Measurements from ENCODE around the gene STMN1.

Gene STMN1

GRCh38 chr1:25914074-25914995, 8.1 kb upstream of the STMN1 start:
- TF ChIP-seq MAX (IDR thresholded peaks at IDR 0.05; ENCODE audit: low read depth, low read length): no peak
- H3K4me3 ChIP-seq (ENCODE audit: low read depth, low read length): no peak overlapping the region
- no peak for DNase-seq (ENCODE audit: low read depth)

GRCh38 chr1:25913206-25913605, 7.0 kb upstream of the STMN1 start:
- no peak overlapping the region for H3K4me3 ChIP-seq (ENCODE audit: low read depth, low read length)
- no peak for DNase-seq (ENCODE audit: low read depth)
- TF ChIP-seq CTCF (IDR thresholded peaks at IDR 0.05; ENCODE audit: low read depth, low read length): no peak
- TF ChIP-seq MYC (IDR thresholded peaks at IDR 0.05; ENCODE audit: low read depth, low read length): no peak
- no peak for TF ChIP-seq MAX (IDR thresholded peaks at IDR 0.05; ENCODE audit: low read depth, low read length)
- no peak for TF ChIP-seq POLR2A (IDR thresholded peaks at IDR 0.05; ENCODE audit: extremely low read depth, insufficient read length)

- DNase-seq (ENCODE audit: low read depth): no peak
- TF ChIP-seq POLR2A (IDR thresholded peaks at IDR 0.05; ENCODE audit: extremely low read depth, insufficient read length) (no peak), MAX (IDR thresholded peaks at IDR 0.05; ENCODE audit: low read depth, low read length) (no peak), CTCF (IDR thresholded peaks at IDR 0.05; ENCODE audit: low read depth, low read length) (no peak), MYC (IDR thresholded peaks at IDR 0.05; ENCODE audit: low read depth, low read length) (no peak)
- no peak overlapping the region for H3K4me3 ChIP-seq (ENCODE audit: low read depth, low read length)
These were observed 6.0 kb upstream of the STMN1 start for GRCh38 chr1:25912076-25912831.

DNA sequence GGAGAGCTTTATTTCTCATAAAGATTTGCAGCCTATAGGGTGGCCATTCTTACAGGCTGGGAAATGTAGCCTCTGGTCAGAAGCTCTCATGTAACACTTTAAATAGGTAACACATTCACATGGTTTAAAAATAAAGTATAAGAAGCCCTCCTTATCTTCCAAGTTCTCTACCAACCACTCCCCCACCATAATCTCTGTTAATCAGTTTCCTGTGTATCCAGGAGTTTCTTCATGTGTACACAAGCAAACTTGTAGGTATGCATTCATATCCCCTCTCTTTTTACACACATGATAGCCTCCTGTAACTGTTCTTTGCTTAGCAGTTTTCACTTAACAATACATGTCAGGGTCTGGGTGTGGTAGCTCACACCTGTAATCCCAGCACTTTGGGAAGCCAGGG, 4.9 kb upstream of the STMN1 start:
- no peak overlapping the region for H3K4me3 ChIP-seq (ENCODE audit: low read depth, low read length)
- DNase-seq (ENCODE audit: low read depth): no peak
- TF ChIP-seq MAX (IDR thresholded peaks at IDR 0.05; ENCODE audit: low read depth, low read length) (no peak), MYC (IDR thresholded peaks at IDR 0.05; ENCODE audit: low read depth, low read length) (no peak), CTCF (IDR thresholded peaks at IDR 0.05; ENCODE audit: low read depth, low read length) (no peak), POLR2A (IDR thresholded peaks at IDR 0.05; ENCODE audit: extremely low read depth, insufficient read length) (no peak)

DNA sequence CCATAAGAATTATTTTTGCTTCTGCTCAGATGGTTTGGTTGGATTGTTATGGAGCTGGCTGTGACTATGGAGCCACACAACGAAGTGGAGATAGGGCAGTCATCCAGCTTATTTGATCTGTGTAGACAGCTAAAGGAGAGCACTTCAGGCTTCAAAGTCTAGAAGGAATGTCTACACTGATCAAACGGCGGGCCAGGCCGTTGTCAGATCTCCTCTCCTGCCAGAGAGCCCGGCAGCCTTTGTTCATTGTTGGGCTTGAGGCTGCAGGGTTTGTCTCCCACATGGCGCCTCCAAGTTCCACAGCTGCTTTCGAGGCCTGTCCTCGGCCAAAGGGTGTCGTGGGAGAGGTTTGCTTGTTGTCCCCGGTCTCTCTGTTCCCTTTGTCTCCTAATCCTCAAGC, 2.8 kb upstream of the STMN1 start:
- H3K4me3 ChIP-seq (ENCODE audit: low read depth, low read length): no peak overlapping the region
- no peak for TF ChIP-seq MAX (IDR thresholded peaks at IDR 0.05; ENCODE audit: low read depth, low read length)
- no peak for TF ChIP-seq POLR2A (IDR thresholded peaks at IDR 0.05; ENCODE audit: extremely low read depth, insufficient read length)
- no peak for TF ChIP-seq MYC (IDR thresholded peaks at IDR 0.05; ENCODE audit: low read depth, low read length)
- TF ChIP-seq CTCF (IDR thresholded peaks at IDR 0.05; ENCODE audit: low read depth, low read length): no peak
- no peak for DNase-seq (ENCODE audit: low read depth)

DNA sequence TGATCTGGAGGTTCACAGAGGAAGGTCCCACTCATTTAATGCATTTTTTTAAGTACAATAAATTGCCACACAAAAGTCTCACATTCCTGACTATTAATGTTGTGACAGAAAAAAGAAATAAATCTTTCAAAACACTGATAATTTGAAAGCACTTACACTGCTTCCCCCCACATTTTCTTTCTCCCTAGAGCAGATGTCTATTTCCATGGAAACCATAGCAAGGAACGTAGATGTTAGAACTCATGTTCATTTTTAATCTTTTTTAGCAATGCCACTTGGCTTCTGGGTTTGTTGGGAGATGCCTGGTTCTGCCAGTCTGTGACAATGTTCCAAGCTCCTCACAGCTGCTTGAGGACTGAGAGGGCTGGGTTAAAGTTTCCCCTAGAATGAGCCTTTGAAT, 1.9 kb upstream of the STMN1 start:
- DNase-seq (ENCODE audit: low read depth): no peak
- TF ChIP-seq MYC (IDR thresholded peaks at IDR 0.05; ENCODE audit: low read depth, low read length): no peak
- no peak for TF ChIP-seq MAX (IDR thresholded peaks at IDR 0.05; ENCODE audit: low read depth, low read length)
- no peak for TF ChIP-seq POLR2A (IDR thresholded peaks at IDR 0.05; ENCODE audit: extremely low read depth, insufficient read length)
- no peak for TF ChIP-seq CTCF (IDR thresholded peaks at IDR 0.05; ENCODE audit: low read depth, low read length)
- no peak overlapping the region for H3K4me3 ChIP-seq (ENCODE audit: low read depth, low read length)
